Stimulated activated CD8-positive, alpha-beta memory T cell treated with anti-CD3 and anti-CD28 coated beads, Interleukin-4, amount 100 ng/mL, for 4 hours (primary cell): ENCODE measurements around the gene RTKN.

Source experiments
- DNase-seq, 2 donors: peaks; one replicate each; pipeline ENCODE4 v3.0.0-alpha.2; 2020; ENCODE audit warnings: low read depth in 2 of 2, low spot score in 1 of 2

The RTKN gene

GRCh38 chr2:74417763-74418162, 24.0 kb downstream of the RTKN start:
- DNase-seq = no peak

GRCh38 chr2:74417197-74417596, 24.5 kb downstream of the RTKN start:
- no peak for DNase-seq

- DNase-seq = no peak
Observed at GRCh38 chr2:74416778-74417177, 25.0 kb downstream of the RTKN start.

- no peak for DNase-seq
Observed at GRCh38 chr2:74415762-74416395, 25.9 kb downstream of the RTKN start.

GRCh38 chr2:74414881-74415761, 26.6 kb downstream of the RTKN start:
- no peak for DNase-seq

GRCh38 chr2:74414441-74414840, 27.3 kb downstream of the RTKN start:
- DNase-seq = no peak

- no peak for DNase-seq
Observed at GRCh38 chr2:74413001-74413698, 28.6 kb downstream of the RTKN start.

GRCh38 chr2:74407682-74408081, 34.1 kb downstream of the RTKN start:
- no peak for DNase-seq

GRCh38 chr2:74406035-74406434, 35.7 kb downstream of the RTKN start:
- no peak for DNase-seq

- DNase-seq = no peak
Observed at GRCh38 chr2:74401891-74402290, 39.8 kb downstream of the RTKN start.

GRCh38 chr2:74399785-74400184, 42.0 kb downstream of the RTKN start:
- no peak for DNase-seq

- DNase-seq = no peak
Observed at GRCh38 chr2:74396149-74396548, 45.6 kb downstream of the RTKN start.

- no peak for DNase-seq
Observed at GRCh38 chr2:74393525-74393924, 48.2 kb downstream of the RTKN start.

- DNase-seq = no peak
Observed at GRCh38 chr2:74392449-74392743, 49.3 kb downstream of the RTKN start.

GRCh38 chr2:74391580-74392448, 49.9 kb downstream of the RTKN start:
- peak; percentile 86 to 95 for DNase-seq

GRCh38 chr2:74391209-74391579, 50.5 kb downstream of the RTKN start:
- no peak for DNase-seq

GRCh38 chr2:74390606-74391005, 51.1 kb downstream of the RTKN start:
- no peak for DNase-seq

- DNase-seq = no peak
Observed at GRCh38 chr2:74387346-74387745, 54.4 kb downstream of the RTKN start.

GRCh38 chr2:74385396-74385795, 56.3 kb downstream of the RTKN start:
- no peak for DNase-seq

- DNase-seq = no peak
Observed at GRCh38 chr2:74384051-74384450, 57.7 kb downstream of the RTKN start.

- DNase-seq = no peak
Observed at GRCh38 chr2:74383254-74383653, 58.5 kb downstream of the RTKN start.
